ENCODE measurements around the gene DAGLB.

- TF ChIP-seq, protein P1, sequence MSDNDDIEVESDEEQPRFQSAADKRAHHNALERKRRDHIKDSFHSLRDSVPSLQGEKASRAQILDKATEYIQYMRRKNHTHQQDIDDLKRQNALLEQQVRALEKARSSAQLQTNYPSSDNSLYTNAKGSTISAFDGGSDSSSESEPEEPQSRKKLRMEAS (CRISPR knock-in tag; IDR thresholded peaks at IDR 0.05), result no peak
- TF ChIP-seq, protein P2, sequence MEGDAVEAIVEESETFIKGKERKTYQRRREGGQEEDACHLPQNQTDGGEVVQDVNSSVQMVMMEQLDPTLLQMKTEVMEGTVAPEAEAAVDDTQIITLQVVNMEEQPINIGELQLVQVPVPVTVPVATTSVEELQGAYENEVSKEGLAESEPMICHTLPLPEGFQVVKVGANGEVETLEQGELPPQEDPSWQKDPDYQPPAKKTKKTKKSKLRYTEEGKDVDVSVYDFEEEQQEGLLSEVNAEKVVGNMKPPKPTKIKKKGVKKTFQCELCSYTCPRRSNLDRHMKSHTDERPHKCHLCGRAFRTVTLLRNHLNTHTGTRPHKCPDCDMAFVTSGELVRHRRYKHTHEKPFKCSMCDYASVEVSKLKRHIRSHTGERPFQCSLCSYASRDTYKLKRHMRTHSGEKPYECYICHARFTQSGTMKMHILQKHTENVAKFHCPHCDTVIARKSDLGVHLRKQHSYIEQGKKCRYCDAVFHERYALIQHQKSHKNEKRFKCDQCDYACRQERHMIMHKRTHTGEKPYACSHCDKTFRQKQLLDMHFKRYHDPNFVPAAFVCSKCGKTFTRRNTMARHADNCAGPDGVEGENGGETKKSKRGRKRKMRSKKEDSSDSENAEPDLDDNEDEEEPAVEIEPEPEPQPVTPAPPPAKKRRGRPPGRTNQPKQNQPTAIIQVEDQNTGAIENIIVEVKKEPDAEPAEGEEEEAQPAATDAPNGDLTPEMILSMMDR (IDR thresholded peaks at IDR 0.05), result no peak
- TF ChIP-seq GABPB1 (CRISPR knock-in tag; IDR thresholded peaks at IDR 0.05), result no peak
- no peak for TF ChIP-seq NFYB (CRISPR knock-in tag; conservative IDR thresholded peaks at IDR 0.05; ENCODE audit: low read depth)
- no peak for TF ChIP-seq ETV6 (CRISPR knock-in tag; IDR thresholded peaks at IDR 0.05)
- TF ChIP-seq KAT7 (CRISPR knock-in tag; IDR thresholded peaks at IDR 0.05; ENCODE audit: borderline replicate concordance), result no peak
- TF ChIP-seq FOXJ3 (CRISPR knock-in tag; IDR thresholded peaks at IDR 0.05; ENCODE audit: borderline replicate concordance), result no peak
- TF ChIP-seq HMGXB4 (CRISPR knock-in tag; IDR thresholded peaks at IDR 0.05), result no peak
These were observed 12.5 kb upstream of the DAGLB start for GRCh38 chr7:6460303-6460702.
